Measurements from ENCODE around the gene PP2D1. TPM values are rescaled to one million over a fixed set of nuclear protein-coding genes. Genes with fewer than 3 reads are reported as not detected.
A peak's percentile ranks its signal among the peaks of the same experiment; 100 is the strongest.

PP2D1 gene
- total and polyA plus RNA-seq, 2 of the 8 experiments (the other 6 are each of a cell fraction or from before 2014, with no cell fraction given), result not detected

DNA sequence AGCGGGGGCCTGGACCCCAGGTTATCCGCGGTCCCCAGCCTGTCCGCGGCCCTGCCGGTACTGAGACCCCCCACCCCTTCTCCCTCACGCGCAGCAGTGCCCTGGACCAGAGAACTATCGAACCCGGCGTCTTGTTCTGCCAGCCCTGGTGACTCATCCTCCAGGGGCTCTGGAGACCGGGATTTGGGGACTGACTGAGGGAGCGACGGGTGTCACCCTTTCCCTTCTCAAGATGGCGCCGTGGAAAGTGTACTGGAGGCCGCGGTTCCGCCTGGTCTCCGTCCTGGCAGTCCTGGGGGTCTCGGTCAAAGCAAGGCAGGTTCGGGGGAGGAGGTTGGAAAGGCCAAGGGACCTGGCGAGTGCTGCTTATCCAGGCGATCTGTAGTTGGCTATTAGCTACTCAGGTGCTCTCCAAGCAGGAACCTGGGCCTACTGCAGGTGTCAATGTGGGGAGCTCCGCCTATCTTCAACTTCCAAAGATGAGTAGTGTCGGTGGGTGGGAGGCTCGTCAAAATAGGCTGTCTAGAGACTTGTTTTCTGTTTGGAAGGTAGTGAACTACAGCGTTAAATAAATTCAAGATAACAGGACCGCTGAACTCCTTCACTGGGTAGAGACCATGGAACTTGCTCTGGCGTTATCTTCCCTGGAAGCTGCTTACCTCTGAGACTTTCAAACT is 64.4 kb downstream of the PP2D1 start (continued):
- TF ChIP-seq RBBP5 (IDR thresholded peaks at IDR 0.05; ENCODE audit: borderline replicate concordance, low read depth, low read length) (peak; percentile 26; the same call in 1 of the 2 replicates), TEAD4 (IDR thresholded peaks at IDR 0.05; ENCODE audit: low read depth, low read length) (no peak), POLR2A (IDR thresholded peaks at IDR 0.05; ENCODE audit: control extremely low read depth in 1 of 2, low read depth in 2 of 2, low read length in 2 of 2) (peak in 1 of 2 experiments; percentile 34; a peak in 2 of 3 replicates), KDM4A (IDR thresholded peaks at IDR 0.05; ENCODE audit: low read depth, low read length, severe bottlenecking) (peak; percentile 75), ASH2L (IDR thresholded peaks at IDR 0.05; ENCODE audit: low read length) (peak; percentile 86)

Data from H1 (cell line).